Transverse colon (tissue), 3 donors: ENCODE data around the gene USP34.

Experiments used
- EP300 ChIP-seq: sonication (generic); formaldehyde crosslinking; IDR thresholded peaks from one replicate; pipeline ENCODE4 v1.6.1; 2017; ENCODE audit warnings: antibody characterized with exemption, low read depth
- POLR2A ChIP-seq: fragments of 450-650 bp; IDR thresholded peaks from one replicate; pipeline ENCODE4 v1.6.1; 2016; ENCODE audit warnings: antibody characterized with exemption, mild to moderate bottlenecking, moderate library complexity
- TF ChIP-seq, protein P1 (sequence below), 5 experiments: fragments of 200-600 bp in 3 of 5; fragments of 450-650 bp in 2 of 5; sonication (generic) in 3 of 5; IDR thresholded peaks; 1 replicate in 2 of 5; 2 replicates in 3 of 5; pipeline ENCODE4 v1.5.1; 2016 to 2017; ENCODE audit warnings: antibody characterized with exemption in 5 of 5, inconsistent platforms in 3 of 5, mild to moderate bottlenecking in 2 of 5, moderate library complexity in 1 of 5

- no peak for TF ChIP-seq EP300
- no peak for TF ChIP-seq POLR2A
- TF ChIP-seq, protein P1, sequence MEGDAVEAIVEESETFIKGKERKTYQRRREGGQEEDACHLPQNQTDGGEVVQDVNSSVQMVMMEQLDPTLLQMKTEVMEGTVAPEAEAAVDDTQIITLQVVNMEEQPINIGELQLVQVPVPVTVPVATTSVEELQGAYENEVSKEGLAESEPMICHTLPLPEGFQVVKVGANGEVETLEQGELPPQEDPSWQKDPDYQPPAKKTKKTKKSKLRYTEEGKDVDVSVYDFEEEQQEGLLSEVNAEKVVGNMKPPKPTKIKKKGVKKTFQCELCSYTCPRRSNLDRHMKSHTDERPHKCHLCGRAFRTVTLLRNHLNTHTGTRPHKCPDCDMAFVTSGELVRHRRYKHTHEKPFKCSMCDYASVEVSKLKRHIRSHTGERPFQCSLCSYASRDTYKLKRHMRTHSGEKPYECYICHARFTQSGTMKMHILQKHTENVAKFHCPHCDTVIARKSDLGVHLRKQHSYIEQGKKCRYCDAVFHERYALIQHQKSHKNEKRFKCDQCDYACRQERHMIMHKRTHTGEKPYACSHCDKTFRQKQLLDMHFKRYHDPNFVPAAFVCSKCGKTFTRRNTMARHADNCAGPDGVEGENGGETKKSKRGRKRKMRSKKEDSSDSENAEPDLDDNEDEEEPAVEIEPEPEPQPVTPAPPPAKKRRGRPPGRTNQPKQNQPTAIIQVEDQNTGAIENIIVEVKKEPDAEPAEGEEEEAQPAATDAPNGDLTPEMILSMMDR (IDR thresholded peaks at IDR 0.05): no peak
Measured at GRCh38 chr2:61421611-61422010, 49.3 kb downstream of the USP34 start.
